Esophagus squamous epithelium (tissue), 4 donors: ENCODE results near the gene RNF217.

ENCODE experiments used
- CTCF ChIP-seq, 6 experiments: fragments of 450-650 bp in 4 of 6; fragments of 200-600 bp in 2 of 6; sonication (generic) in 2 of 6; IDR thresholded peaks; one replicate each; pipeline ENCODE4 v1.5.1; 2016 to 2019; ENCODE audit warnings: antibody characterized with exemption in 6 of 6, mild to moderate bottlenecking in 4 of 6, moderate library complexity in 4 of 6
- POLR2A ChIP-seq, 4 donors: fragments of 450-650 bp; IDR thresholded peaks; one replicate each; pipeline ENCODE4 v1.6.1; 2017; ENCODE audit warnings: antibody characterized with exemption in 4 of 4, mild to moderate bottlenecking in 4 of 4, moderate library complexity in 3 of 4

DNA sequence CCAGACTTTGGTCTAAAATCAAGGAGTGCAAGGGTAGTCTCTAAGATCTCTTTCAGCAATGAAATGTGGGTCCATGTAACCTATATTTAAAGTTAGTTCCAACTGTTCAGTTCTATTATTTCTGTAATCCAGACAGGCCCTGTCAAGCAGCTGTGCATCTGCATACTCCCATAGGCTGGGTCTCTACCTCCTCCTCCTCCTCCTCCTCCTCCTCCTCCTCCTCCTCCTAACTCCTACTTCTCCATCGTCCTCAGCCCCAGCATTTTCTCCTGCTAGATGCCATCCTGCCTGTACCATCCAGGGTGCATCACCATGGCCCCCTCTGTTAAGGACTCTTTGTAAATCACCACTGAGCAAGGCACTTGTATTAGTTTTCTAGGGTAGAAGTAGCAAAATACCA lies 138.9 kb downstream of the RNF217 start:
- TF ChIP-seq CTCF (IDR thresholded peaks at IDR 0.05) (no peak), POLR2A (IDR thresholded peaks at IDR 0.05) (no peak)
